Measurements from ENCODE around the gene SH3PXD2A.
A peak's percentile ranks its signal among the peaks of the same experiment; 100 is the strongest.

Gene SH3PXD2A

DNA sequence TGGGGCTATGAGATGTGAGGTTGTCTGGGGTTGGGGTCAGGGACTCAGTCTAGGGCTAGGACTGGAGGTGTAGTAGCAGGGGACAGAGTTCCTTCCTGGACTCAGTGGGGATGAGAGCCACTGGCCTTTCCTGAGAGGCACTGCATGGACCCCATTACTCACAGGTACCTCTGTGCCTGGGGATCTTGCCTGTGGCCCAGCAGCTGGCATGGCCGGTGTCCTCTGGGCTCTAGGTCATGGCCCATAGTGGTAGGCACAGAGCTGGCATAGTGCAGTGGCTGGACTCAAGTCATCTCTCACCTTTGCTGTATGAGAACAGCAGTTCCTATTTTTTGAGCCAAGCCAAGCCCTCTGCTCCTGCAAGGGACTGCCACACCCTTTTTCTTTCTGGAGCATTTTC, 310.0 kb downstream of the SH3PXD2A start:
- H3K36me3 ChIP-seq (ENCODE audit: control insufficient read depth in 2 of 2, insufficient read depth in 2 of 2, low read length in 2 of 2): no peaks in the 10 kb centered on the region
- H3K9ac ChIP-seq (ENCODE audit: low read depth in 1 of 2, low read length in 2 of 2): no peak overlapping the region
- H3K4me1 ChIP-seq (ENCODE audit: control insufficient read depth in 2 of 2, insufficient read depth in 2 of 2, low read length in 2 of 2): peaks cover 38 to 46% of the 10 kb centered on the region in 2 donors
- H3K4me3 ChIP-seq (ENCODE audit: low read length in 2 of 2): no peak overlapping the region
- peak overlapping the region; percentile 35 to 63 for H3K27ac ChIP-seq (ENCODE audit: low read depth in 2 of 2, low read length in 2 of 2)
- H3K9me3 ChIP-seq (ENCODE audit: control insufficient read depth in 2 of 2, low read length in 2 of 2): no peaks in the 10 kb centered on the region
- H3K27me3 ChIP-seq (ENCODE audit: control insufficient read depth in 2 of 2, insufficient read depth in 2 of 2, low read length in 2 of 2): no peaks in the 10 kb centered on the region

DNA sequence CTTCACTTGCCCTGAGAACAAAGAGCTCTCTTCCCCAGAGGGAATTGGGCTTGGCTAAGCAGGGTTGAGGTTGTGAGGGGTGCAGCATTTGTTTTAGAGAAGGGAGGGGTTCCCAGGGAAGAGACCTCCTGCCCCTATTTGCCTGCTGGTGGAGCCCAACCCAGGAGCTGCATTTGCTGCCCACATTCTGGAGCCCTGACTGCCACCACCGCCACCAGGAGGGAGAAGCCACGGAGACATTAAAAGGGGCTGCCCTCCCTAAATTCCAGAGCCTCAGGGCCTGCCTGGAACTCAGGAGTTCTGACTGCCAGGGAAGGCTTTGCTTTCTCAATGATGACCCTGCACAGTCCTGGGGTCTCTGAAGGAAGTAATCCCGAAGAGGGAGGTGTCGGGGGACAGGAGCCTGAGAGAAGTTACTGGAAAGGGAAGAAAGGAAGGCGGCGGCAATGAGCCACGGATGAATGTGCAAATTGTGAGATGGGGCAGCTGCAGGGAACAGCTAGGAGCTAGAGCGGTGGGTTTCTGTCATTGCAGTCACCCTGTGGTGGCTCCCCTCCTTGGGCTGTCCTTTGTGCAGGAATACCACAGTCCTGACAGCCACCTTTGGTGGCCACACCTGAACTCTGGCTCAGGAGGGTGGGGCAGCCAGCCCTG, 310.6 kb downstream of the SH3PXD2A start:
- Histone ChIP-seq H3K27ac (ENCODE audit: low read depth in 2 of 2, low read length in 2 of 2) (peak overlapping the region; percentile 35 to 63), H3K36me3 (ENCODE audit: control insufficient read depth in 2 of 2, insufficient read depth in 2 of 2, low read length in 2 of 2) (no peaks in the 10 kb centered on the region), H3K4me3 (ENCODE audit: low read length in 2 of 2) (no peak overlapping the region), H3K9ac (ENCODE audit: low read depth in 1 of 2, low read length in 2 of 2) (no peak overlapping the region), H3K9me3 (ENCODE audit: control insufficient read depth in 2 of 2, low read length in 2 of 2) (no peaks in the 10 kb centered on the region), H3K27me3 (ENCODE audit: control insufficient read depth in 2 of 2, insufficient read depth in 2 of 2, low read length in 2 of 2) (no peaks in the 10 kb centered on the region), H3K4me1 (ENCODE audit: control insufficient read depth in 2 of 2, insufficient read depth in 2 of 2, low read length in 2 of 2) (peaks cover 32 to 40% of the 10 kb centered on the region in 2 donors)

All from mucosa of rectum (tissue), 2 donors.